Measurements from ENCODE around the gene SYT9.

DNA sequence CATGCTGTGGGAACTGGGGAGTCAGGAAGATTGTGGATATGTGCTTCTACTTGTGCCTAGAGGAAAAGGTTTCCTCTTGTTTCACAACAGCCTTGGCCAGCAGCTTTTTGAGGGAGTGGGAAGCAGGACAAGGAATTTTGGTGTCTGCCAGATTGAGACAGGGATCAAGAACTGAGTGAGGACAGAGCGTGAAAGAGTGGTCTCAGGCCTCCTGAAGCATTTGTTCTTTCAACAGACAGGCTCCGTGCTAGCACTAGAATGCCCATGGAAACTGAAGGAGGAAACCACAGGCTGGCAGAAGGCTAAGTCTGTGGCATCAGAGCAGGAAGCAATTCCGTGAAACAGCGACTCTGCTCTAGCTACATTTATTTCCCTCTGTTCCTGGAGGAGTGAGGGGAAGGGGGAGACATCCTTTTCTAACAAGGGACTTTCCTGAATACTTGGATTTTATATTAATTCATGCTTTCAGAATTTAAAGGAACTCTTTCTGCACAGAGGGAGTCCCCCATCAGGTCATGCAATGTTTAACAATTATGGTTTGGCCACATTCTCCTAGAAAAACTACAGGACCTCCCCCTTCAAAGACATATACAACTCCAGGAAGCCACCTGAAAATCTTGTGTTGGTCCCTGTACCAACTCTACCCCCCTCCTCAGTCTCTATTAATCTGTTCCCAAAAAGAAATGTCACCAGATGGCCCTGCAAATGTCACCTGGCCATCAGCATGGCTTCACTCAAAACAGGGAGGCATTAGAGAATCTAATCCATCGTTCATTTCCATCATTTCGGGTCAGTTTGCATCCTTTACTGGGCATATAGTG is 96.1 kb downstream of the SYT9 start:
- TF ChIP-seq, protein P1, sequence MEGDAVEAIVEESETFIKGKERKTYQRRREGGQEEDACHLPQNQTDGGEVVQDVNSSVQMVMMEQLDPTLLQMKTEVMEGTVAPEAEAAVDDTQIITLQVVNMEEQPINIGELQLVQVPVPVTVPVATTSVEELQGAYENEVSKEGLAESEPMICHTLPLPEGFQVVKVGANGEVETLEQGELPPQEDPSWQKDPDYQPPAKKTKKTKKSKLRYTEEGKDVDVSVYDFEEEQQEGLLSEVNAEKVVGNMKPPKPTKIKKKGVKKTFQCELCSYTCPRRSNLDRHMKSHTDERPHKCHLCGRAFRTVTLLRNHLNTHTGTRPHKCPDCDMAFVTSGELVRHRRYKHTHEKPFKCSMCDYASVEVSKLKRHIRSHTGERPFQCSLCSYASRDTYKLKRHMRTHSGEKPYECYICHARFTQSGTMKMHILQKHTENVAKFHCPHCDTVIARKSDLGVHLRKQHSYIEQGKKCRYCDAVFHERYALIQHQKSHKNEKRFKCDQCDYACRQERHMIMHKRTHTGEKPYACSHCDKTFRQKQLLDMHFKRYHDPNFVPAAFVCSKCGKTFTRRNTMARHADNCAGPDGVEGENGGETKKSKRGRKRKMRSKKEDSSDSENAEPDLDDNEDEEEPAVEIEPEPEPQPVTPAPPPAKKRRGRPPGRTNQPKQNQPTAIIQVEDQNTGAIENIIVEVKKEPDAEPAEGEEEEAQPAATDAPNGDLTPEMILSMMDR (IDR thresholded peaks at IDR 0.05; ENCODE audit: insufficient read depth, low read depth, low read length): no peak
- TF ChIP-seq EZH2 (IDR thresholded peaks at IDR 0.05; ENCODE audit: insufficient read depth, low read length): no peak

All from astrocyte (in vitro differentiated cells and primary cell).